Endometrium (tissue), 2 donors: ENCODE results near the gene SWT1.
"Not testable (repeated sequence)": the region's sequence is repeated elsewhere in the genome, so short reads cannot be mapped to it uniquely, and the experiment has no call there.

Source experiments
- FAIRE-seq: peaks from 2 replicates; lab custom pipeline; 2012; peaks lifted over from hg19 to GRCh38; lab: Jason Lieb, UNC
- donor health status: control.
- donor health status: control.

SWT1 gene

DNA sequence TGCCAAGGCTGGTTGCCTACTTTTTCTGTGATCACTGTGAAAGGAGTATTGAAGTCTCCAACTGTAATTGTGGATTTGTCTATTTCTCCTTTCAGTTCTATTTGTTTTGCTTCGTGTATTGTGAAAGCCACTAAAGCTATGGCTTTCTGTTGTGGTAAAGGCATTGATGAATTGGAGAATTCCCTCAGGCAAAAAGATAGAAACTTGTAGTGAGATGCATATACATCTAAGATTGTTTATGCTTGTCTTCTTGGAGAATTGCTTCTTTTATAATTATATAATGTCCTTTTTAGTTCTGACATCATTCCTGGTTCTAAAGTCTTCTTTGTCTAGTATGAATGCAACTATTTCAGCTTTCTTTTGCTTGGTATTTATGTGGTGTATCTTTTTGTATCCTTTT is 36.8 kb downstream of the SWT1 start:
- no peak for FAIRE-seq

- not testable (repeated sequence) for FAIRE-seq
Measured at GRCh38 chr1:185198712-185199111, 41.7 kb downstream of the SWT1 start.

- FAIRE-seq, result no peak
Measured at GRCh38 chr1:185200889-185201288, 43.9 kb downstream of the SWT1 start.

- FAIRE-seq, result no peak
Measured at GRCh38 chr1:185207170-185207569, 50.2 kb downstream of the SWT1 start.

- FAIRE-seq, result no peak
Measured at GRCh38 chr1:185207980-185208602, 51.1 kb downstream of the SWT1 start.

- FAIRE-seq, result no peak
Measured at GRCh38 chr1:185208626-185209180, 51.7 kb downstream of the SWT1 start.

GRCh38 chr1:185209357-185209756 is 52.4 kb downstream of the SWT1 start:
- not testable (repeated sequence) for FAIRE-seq

DNA sequence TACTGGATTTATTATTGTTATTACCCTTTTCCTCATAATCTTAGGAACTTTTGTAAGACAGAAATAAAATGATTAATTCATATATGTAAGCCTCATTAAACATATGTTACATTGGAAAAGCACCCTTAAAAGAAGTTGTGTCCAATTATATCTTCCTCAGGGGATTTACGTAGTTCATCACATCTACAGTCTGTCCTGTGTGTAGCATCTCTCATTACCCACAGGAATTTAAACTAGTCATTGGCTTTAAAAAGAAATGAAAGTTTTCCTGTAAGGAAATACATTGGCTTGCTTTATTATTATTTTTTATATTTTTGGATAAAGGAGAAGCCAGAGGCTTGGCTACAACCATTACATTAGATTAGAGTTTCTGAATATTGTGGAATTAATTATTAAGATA is 56.1 kb downstream of the SWT1 start:
- no peak for FAIRE-seq

- no peak for FAIRE-seq
Measured at GRCh38 chr1:185215911-185216310, 58.9 kb downstream of the SWT1 start.

- no peak for FAIRE-seq
Measured at GRCh38 chr1:185224132-185224531, 67.2 kb downstream of the SWT1 start.

- no peak for FAIRE-seq
Measured at GRCh38 chr1:185227161-185227560, 70.2 kb downstream of the SWT1 start.

DNA sequence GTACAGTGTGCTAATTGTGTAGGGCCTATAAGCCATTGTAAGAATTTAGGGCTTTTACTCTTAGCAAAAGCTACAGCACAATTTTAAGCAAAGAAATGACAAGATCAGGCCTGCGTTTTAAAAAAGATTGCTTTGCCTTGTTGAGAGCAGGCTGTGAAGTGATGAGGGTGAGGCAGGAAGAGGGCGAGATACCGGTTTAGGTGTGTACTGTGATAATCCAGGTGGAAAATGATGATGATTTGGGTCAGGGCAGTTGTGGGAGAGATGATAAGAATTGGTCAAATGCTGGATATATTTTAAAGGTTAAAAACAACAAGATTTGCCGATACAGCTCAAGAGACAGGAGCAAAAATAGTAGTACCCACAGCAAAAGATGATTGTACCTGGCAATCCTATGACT is 72.0 kb downstream of the SWT1 start:
- no peak for FAIRE-seq

DNA sequence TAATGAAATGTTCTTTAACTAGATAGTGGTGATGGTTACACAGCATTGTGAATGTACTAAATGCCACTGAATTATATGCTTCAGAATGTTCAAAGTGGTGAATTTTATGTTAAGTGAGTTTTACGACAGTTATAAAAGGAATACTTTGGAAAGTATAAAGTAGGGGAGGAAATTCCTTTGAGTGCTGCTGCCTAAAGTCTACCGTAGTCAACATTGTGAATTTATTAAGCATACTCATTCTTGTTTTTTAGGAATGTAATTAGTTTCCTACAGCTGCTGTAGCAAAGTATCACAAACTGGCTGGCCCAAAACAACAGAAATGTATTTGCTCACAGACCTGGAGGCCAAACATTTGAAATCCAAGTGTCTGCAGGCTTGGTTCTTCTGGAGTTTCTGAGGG is 73.0 kb downstream of the SWT1 start:
- FAIRE-seq, result peak; percentile 70

GRCh38 chr1:185232874-185233273 is 75.9 kb downstream of the SWT1 start:
- FAIRE-seq, result no peak

DNA sequence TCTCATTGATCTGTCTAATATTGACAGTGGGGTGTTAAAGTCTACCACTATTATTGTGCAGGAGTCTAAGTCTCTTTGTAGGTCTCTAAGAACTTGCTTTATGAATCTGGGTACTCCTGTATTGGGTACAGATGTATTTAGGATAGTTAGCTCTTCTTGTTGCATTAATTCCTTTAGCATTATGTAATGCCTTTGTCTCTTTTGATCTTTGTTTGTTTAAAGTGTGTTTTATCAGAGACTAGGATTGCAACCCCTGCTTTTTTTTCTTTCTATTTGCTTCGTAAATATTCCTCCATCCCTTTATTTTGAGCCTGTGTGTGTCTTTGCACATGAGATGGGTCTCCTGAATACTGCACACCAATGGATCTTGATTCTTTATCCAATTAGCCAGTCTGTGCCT is 77.2 kb downstream of the SWT1 start:
- not testable (repeated sequence) for FAIRE-seq

- FAIRE-seq, result not testable (repeated sequence)
Measured at GRCh38 chr1:185237176-185237575, 80.2 kb downstream of the SWT1 start.

GRCh38 chr1:185237661-185238060 is 80.7 kb downstream of the SWT1 start:
- FAIRE-seq, result no peak

DNA sequence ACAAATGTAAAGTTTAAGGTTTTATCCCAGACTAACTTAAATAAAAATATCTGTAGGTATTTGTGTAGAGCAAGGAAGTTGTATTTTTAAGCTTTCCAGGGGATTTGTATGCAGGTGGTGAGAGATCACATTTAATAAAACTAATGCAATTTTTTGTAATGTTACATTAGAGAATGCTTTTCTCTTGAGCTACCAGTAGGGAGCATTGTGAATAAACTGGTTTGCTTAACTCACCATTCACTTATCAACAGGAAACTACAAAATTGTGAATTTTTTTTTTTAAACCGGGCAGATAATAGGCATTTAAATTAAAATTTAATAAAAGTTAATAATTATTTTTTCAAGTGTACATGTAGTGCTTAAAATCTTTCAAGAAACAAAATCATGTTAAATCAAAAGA is 81.5 kb downstream of the SWT1 start:
- FAIRE-seq, result peak; percentile 71

DNA sequence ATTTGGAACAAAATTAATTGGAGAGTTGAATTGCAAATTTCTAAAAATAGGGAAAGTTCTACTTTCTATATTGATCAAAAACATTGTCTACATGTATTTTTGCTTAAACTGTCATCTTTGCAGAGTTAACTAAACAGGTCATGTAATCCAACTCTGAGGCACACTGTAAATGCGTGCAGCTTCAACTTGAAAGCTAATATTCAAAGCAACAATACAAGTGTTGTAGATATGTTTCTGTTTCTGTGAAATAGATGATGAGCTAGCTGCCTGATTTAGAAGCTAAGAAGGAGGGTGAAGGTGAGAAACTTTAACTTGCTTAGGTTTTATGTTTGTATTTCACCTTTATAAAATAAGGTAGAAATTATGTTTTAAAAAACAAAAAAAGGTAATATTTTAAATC is 82.9 kb downstream of the SWT1 start:
- no peak for FAIRE-seq

DNA sequence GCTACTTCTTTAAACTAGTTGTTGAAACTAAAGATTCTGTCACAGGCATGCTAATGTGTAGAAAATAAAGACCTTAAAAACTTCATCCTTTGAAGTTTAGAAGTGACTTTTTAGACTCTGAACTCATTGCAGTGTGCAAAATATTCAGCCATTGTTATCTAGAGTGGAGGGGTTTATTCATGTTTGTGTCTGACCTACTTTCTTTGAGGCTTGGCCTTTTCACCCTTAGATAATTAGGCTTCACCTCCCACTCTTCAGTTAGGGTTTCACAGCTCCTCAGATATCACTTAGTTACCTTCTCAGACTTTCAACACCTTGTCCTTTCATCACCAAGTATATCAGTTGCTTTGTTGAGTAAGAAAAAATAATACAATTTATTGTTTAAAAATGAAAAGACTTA is 84.2 kb downstream of the SWT1 start:
- FAIRE-seq, result no peak

DNA sequence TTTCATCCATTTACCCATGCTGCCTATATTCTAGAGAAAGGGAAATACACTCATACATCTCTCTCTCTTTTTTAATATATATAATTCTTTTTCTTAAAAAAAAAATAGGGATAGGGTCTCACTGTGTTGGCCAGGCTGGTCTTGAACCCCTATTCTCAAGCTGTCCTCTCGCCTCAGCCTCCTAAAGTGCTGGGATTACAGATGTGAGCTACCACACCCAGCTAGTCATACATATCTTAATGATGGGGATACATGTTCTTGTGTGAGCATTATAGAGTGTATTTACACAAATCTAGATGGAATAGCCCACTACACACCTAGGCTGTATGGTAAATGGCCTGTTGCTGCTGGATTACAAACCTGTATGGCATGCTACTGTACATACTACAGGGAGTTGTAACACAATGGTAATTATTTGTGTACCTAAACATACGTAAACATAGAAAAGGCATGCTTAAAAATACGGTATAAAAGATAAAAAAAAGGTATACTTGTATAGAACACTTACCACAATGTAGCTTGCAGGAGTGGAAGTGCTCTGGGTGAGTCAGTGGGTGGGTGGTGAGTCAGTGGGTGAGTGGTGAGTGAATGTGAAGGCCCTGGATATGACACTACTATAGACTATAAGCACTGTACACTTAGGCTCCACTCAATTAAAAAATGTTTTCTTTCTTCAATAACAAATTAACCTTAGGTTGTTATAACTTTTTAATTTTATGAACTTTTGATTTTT is 87.2 kb downstream of the SWT1 start:
- no peak for FAIRE-seq

DNA sequence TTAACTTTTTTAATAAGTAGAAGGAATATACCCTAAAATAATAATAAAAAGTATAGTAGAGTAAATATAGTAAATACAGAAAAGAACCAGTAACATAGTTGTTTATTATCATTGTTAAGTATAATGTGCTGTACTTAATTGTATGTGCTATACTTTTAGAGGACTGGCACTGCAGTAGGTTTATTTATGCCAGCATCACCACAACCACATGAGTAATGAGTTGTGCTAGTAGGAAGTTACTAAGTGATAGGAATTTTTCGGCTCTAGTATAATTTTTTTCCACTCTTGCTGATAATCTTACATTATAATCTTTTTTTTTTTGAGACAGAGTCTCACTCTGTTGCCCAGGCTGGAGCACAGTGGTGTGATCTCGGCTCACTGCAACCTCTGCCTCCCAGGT is 88.5 kb downstream of the SWT1 start:
- no peak for FAIRE-seq

DNA sequence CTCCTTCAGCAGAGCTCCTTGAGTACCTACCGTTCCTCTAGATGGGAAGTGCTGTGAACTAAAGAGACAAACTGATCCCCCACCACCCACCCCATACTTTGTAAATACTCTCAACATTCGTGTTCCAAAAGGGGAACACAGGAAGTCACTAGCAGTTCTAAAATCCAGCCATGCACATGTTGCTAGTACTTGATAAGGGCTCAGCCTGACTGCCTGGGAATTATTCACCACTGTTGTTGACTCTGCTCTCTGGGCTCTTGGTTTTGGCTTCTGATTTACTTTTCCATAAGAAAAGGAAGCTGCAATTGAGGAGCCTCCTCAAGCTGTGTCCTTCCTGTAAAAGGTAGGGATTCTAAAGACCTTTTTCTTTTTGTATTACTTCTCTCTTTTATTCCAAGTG is 92.6 kb downstream of the SWT1 start:
- no peak for FAIRE-seq

GRCh38 chr1:185250063-185250462 is 93.1 kb downstream of the SWT1 start:
- no peak for FAIRE-seq
